Measurements from ENCODE around the gene SPG7. TPM values are rescaled to one million over a fixed set of nuclear protein-coding genes. Genes with fewer than 3 reads are reported as not detected.

Gene SPG7
- total RNA-seq, 1 experiment from 2014 or later, result 82.4 TPM

- Mint-ChIP-seq H3K36me3 (ENCODE audit: insufficient read depth, unreplicated experiment) (peaks cover 7% of the 10 kb centered on the region), H3K4me3 (ENCODE audit: unreplicated experiment) (no peak overlapping the region), H3K27me3 (ENCODE audit: insufficient read depth, unreplicated experiment) (no peaks in the 10 kb centered on the region), H3K27ac (ENCODE audit: low read depth, unreplicated experiment) (no peak overlapping the region), H3K9me3 (ENCODE audit: unreplicated experiment) (no peaks in the 10 kb centered on the region), H3K4me1 (ENCODE audit: insufficient read depth, unreplicated experiment) (no peaks in the 10 kb centered on the region)
- ChIA-PET CTCF (interaction anchor here (0.6 kb wide), 1 partner anchor 46 kb away, joined by 3 read pairs; no protein-coding TSS in a partner anchor), POLR2A (interaction anchor here (1.2 to 2.2 kb wide), 2 partner anchors 12 to 23 kb away, joined by 3 to 4 read pairs; no protein-coding TSS in a partner anchor)
- BruUV-seq (replicated peaks), result no TSS peak
- no peak for TF ChIP-seq CTCF (IDR thresholded peaks at IDR 0.05; ENCODE audit: unreplicated experiment)
- DNase-seq (ENCODE audit: unreplicated experiment), result no peak
- intact Hi-C loops (cut with micrococcal nuclease), result no loop called here
Observed at GRCh38 chr16:89589241-89589926, 81.2 kb downstream of the SPG7 start.

GRCh38 chr16:89593841-89594240 is 85.6 kb downstream of the SPG7 start:
- H3K27me3 Mint-ChIP-seq (ENCODE audit: insufficient read depth, unreplicated experiment), result no peaks in the 10 kb centered on the region
- no peak for DNase-seq (ENCODE audit: unreplicated experiment)
- CTCF ChIA-PET, result no interaction called here
- no peak overlapping the region for H3K27ac Mint-ChIP-seq (ENCODE audit: low read depth, unreplicated experiment)
- H3K9me3 Mint-ChIP-seq (ENCODE audit: unreplicated experiment), result no peaks in the 10 kb centered on the region
- no TSS peak for BruUV-seq (replicated peaks)
- no peak for TF ChIP-seq CTCF (IDR thresholded peaks at IDR 0.05; ENCODE audit: unreplicated experiment)
- H3K4me1 Mint-ChIP-seq (ENCODE audit: insufficient read depth, unreplicated experiment), result no peaks in the 10 kb centered on the region
- POLR2A ChIA-PET, result no interaction called here
- no peak overlapping the region for H3K4me3 Mint-ChIP-seq (ENCODE audit: unreplicated experiment)
- peaks cover 6% of the 10 kb centered on the region for H3K36me3 Mint-ChIP-seq (ENCODE audit: insufficient read depth, unreplicated experiment)
- intact Hi-C loops (cut with micrococcal nuclease), result no loop called here

GRCh38 chr16:89595330-89596060 is 87.3 kb downstream of the SPG7 start:
- DNase-seq (ENCODE audit: unreplicated experiment), result no peak
- Mint-ChIP-seq H3K27ac (ENCODE audit: low read depth, unreplicated experiment) (no peak overlapping the region), H3K36me3 (ENCODE audit: insufficient read depth, unreplicated experiment) (peaks cover 6% of the 10 kb centered on the region), H3K4me1 (ENCODE audit: insufficient read depth, unreplicated experiment) (no peaks in the 10 kb centered on the region), H3K4me3 (ENCODE audit: unreplicated experiment) (no peak overlapping the region), H3K9me3 (ENCODE audit: unreplicated experiment) (no peaks in the 10 kb centered on the region), H3K27me3 (ENCODE audit: insufficient read depth, unreplicated experiment) (no peaks in the 10 kb centered on the region)
- ChIA-PET POLR2A (interaction anchor here (1.7 kb wide), 1 partner anchor 63 kb away, joined by 3 read pairs; no protein-coding TSS in a partner anchor), CTCF (no interaction called here)
- intact Hi-C loops (cut with micrococcal nuclease), result no loop called here
- no peak for TF ChIP-seq CTCF (IDR thresholded peaks at IDR 0.05; ENCODE audit: unreplicated experiment)
- BruUV-seq (replicated peaks), result no TSS peak

- peaks cover 6% of the 10 kb centered on the region for H3K36me3 Mint-ChIP-seq (ENCODE audit: insufficient read depth, unreplicated experiment)
- no peak overlapping the region for H3K27ac Mint-ChIP-seq (ENCODE audit: low read depth, unreplicated experiment)
- DNase-seq (ENCODE audit: unreplicated experiment), result no peak
- BruUV-seq (replicated peaks), result no TSS peak
- TF ChIP-seq CTCF (IDR thresholded peaks at IDR 0.05; ENCODE audit: unreplicated experiment), result no peak
- H3K4me3 Mint-ChIP-seq (ENCODE audit: unreplicated experiment), result no peak overlapping the region
- H3K27me3 Mint-ChIP-seq (ENCODE audit: insufficient read depth, unreplicated experiment), result no peaks in the 10 kb centered on the region
- H3K4me1 Mint-ChIP-seq (ENCODE audit: insufficient read depth, unreplicated experiment), result no peaks in the 10 kb centered on the region
- CTCF ChIA-PET, result interaction anchor here (0.6 kb wide), 1 partner anchor 79 kb away, joined by 6 read pairs; no protein-coding TSS in a partner anchor
- intact Hi-C loops (cut with micrococcal nuclease), result no loop called here
- POLR2A ChIA-PET, result interaction anchor here (0.6 to 1.7 kb wide), 2 partner anchors 15 to 62 kb away, joined by 3 read pairs; no protein-coding TSS in a partner anchor
- no peaks in the 10 kb centered on the region for H3K9me3 Mint-ChIP-seq (ENCODE audit: unreplicated experiment)
Observed at GRCh38 chr16:89596061-89596689, 88.0 kb downstream of the SPG7 start.
